ENCODE measurements around the gene MPL. TPM values are rescaled to one million over a fixed set of nuclear protein-coding genes. Genes with fewer than 3 reads are reported as not detected.

The MPL gene
- total and polyA plus RNA-seq, 8 donors = 0.24 to 1.4 (median 1.2) TPM

GRCh38 chr1:43334453-43335205, 3.0 kb upstream of the MPL start:
- Histone ChIP-seq H3K27me3 (no peaks in the 10 kb centered on the region), H3K36me3 (no peaks in the 10 kb centered on the region), H3K27ac (no peak overlapping the region), H3K4me1 (peaks cover 0 to 12% of the 10 kb centered on the region in 2 donors), H3K4me3 (no peak overlapping the region), H3K9me3 (no peaks in the 10 kb centered on the region)
- ATAC-seq (no peak), DNase-seq (no peak)
- intact Hi-C loops (cut with DNase I) = no loop called here
- TF ChIP-seq, protein P1, sequence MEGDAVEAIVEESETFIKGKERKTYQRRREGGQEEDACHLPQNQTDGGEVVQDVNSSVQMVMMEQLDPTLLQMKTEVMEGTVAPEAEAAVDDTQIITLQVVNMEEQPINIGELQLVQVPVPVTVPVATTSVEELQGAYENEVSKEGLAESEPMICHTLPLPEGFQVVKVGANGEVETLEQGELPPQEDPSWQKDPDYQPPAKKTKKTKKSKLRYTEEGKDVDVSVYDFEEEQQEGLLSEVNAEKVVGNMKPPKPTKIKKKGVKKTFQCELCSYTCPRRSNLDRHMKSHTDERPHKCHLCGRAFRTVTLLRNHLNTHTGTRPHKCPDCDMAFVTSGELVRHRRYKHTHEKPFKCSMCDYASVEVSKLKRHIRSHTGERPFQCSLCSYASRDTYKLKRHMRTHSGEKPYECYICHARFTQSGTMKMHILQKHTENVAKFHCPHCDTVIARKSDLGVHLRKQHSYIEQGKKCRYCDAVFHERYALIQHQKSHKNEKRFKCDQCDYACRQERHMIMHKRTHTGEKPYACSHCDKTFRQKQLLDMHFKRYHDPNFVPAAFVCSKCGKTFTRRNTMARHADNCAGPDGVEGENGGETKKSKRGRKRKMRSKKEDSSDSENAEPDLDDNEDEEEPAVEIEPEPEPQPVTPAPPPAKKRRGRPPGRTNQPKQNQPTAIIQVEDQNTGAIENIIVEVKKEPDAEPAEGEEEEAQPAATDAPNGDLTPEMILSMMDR (IDR thresholded peaks at IDR 0.05) = no peak

DNA sequence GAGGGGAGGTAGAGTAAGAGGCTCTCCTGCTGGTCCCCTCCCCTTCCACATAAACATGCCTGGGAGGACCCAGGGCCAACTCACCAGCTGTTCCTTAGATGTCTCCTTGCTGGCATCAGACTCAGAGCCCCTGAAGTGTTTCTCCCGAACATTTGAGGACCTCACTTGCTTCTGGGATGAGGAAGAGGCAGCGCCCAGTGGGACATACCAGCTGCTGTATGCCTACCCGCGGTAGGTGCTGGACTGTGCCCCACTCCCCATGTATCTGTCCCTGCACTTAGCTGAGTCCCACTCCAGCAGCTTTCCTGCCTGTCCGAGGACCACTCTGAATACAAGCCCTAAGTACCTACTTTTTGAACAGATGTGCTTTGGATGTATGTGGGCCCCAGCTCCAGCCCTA, 383 bp downstream of the MPL start:
- TF ChIP-seq, protein P1 (IDR thresholded peaks at IDR 0.05) = no peak
- Histone ChIP-seq H3K4me1 (no peaks in the 10 kb centered on the region), H3K27ac (no peak overlapping the region), H3K9me3 (no peaks in the 10 kb centered on the region), H3K36me3 (no peaks in the 10 kb centered on the region), H3K4me3 (no peak overlapping the region), H3K27me3 (no peaks in the 10 kb centered on the region)
- intact Hi-C loops (cut with DNase I) = no loop called here
- DNase-seq = no peak
- ATAC-seq = no peak

DNA sequence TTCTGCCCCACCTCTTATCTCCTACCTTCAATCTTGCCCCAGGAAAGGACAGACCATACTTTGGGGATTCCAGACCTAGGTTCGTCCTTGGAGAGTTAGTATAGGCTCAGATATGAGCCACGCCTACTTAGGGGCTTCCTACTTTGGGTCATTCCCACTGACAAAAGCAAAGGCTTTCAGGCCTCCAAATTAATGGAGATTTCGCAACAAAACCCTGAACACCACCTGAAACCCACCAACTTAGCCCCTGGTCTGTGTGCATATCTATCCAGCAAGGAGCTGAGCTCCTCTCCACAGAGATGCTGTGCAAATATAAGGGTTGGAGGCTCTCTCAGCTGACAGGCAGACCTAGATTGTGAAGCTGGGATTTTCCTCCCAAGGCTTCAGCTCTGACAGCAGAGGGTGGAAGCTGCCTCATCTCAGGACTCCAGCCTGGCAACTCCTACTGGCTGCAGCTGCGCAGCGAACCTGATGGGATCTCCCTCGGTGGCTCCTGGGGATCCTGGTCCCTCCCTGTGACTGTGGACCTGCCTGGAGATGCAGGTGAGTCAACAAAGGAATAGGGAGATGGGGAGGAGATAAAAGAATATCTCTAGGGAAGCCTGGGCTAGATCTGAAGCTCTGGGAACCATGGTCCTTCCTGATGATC, 2.1 kb downstream of the MPL start:
- intact Hi-C loops (cut with DNase I) = no loop called here

DNA sequence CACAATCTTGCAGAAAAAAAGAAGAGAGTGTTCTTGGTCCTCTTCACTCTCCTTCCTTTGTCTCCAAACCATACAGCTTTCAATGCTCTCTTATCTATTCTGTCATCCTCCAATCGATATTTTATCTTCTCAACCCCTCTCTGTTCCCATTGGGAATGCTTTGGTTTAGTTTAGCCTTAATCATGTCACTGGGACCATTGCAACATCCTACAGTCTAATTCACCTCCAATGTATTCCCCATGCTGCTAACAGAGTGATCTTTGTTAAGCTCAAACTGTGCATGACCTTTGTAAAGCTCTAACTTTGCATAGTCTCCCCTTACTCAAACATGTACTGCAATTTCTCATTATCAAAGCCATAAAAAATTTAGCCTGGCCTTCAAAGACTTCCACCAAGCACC, 2.9 kb downstream of the MPL start:
- intact Hi-C loops (cut with DNase I) = no loop called here
- H3K27me3 ChIP-seq = no peaks in the 10 kb centered on the region
- no peaks in the 10 kb centered on the region for H3K4me1 ChIP-seq
- TF ChIP-seq, protein P1 (IDR thresholded peaks at IDR 0.05) = no peak
- H3K9me3 ChIP-seq = no peaks in the 10 kb centered on the region
- ATAC-seq (no peak), DNase-seq (no peak)
- H3K36me3 ChIP-seq = no peaks in the 10 kb centered on the region
- H3K4me3 ChIP-seq = no peak overlapping the region
- H3K27ac ChIP-seq = no peak overlapping the region

More for the DNA sequence above, 2.1 kb downstream of the MPL start:
- TF ChIP-seq, protein P1 (IDR thresholded peaks at IDR 0.05) = no peak
- Histone ChIP-seq H3K4me3 (no peak overlapping the region), H3K27ac (no peak overlapping the region), H3K36me3 (no peaks in the 10 kb centered on the region), H3K9me3 (no peaks in the 10 kb centered on the region), H3K4me1 (no peaks in the 10 kb centered on the region), H3K27me3 (no peaks in the 10 kb centered on the region)
- no peak for ATAC-seq
- DNase-seq = no peak

GRCh38 chr1:43344267-43344850, 6.7 kb downstream of the MPL start:
- no peak overlapping the region for H3K4me3 ChIP-seq
- H3K27ac ChIP-seq = no peak overlapping the region
- H3K9me3 ChIP-seq = no peaks in the 10 kb centered on the region
- no peaks in the 10 kb centered on the region for H3K36me3 ChIP-seq
- no peaks in the 10 kb centered on the region for H3K27me3 ChIP-seq
- ATAC-seq = no peak
- TF ChIP-seq, protein P1 (IDR thresholded peaks at IDR 0.05) = no peak
- peaks cover 0 to 5% of the 10 kb centered on the region in 2 donors for H3K4me1 ChIP-seq
- DNase-seq = peak in 1 of 4 donors; percentile 29
- intact Hi-C loops (cut with DNase I) = no loop called here

Measured in left lung (tissue), 10 donors.